DOHH2 (cell line): ENCODE results near the gene P2RY11.

Experiments used
- EZH2phosphoT487 ChIP-seq: fragments of 200-600 bp; sonication (generic); IDR thresholded peaks from 2 replicates; pipeline ENCODE4 v1.6.1; 2017; ENCODE audit warnings: borderline replicate concordance, mild to moderate bottlenecking, antibody characterized with exemption, low read length, moderate library complexity, mixed read lengths
- TF ChIP-seq, protein P1 (sequence below): fragments of 200-600 bp; sonication (generic); IDR thresholded peaks from one replicate; pipeline ENCODE4 v1.5.1; 2014; ENCODE audit warnings: antibody characterized with exemption, mild to moderate bottlenecking, low read depth, low read length; ENCODE audit not compliant: poor library complexity, severe bottlenecking

DNA sequence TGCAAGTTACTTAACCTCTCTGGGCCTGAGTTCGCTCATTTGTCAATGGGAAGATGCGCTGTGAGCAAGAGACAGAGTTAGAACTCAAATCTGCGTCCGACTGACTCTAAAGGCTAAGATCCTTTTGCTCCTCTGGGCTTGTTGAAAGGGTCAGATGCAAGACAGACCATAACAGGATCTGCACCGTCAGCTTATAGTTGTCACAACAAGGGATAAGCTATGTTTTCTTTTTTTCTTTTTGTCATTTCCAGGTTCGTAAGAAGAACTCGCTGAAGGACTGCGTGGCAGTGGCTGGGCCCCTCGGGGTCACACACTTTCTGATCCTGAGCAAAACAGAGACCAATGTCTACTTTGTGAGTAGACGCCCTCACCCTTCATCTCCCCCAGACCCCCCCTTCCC, 4.2 kb upstream of the P2RY11 start:
- TF ChIP-seq, protein P1, sequence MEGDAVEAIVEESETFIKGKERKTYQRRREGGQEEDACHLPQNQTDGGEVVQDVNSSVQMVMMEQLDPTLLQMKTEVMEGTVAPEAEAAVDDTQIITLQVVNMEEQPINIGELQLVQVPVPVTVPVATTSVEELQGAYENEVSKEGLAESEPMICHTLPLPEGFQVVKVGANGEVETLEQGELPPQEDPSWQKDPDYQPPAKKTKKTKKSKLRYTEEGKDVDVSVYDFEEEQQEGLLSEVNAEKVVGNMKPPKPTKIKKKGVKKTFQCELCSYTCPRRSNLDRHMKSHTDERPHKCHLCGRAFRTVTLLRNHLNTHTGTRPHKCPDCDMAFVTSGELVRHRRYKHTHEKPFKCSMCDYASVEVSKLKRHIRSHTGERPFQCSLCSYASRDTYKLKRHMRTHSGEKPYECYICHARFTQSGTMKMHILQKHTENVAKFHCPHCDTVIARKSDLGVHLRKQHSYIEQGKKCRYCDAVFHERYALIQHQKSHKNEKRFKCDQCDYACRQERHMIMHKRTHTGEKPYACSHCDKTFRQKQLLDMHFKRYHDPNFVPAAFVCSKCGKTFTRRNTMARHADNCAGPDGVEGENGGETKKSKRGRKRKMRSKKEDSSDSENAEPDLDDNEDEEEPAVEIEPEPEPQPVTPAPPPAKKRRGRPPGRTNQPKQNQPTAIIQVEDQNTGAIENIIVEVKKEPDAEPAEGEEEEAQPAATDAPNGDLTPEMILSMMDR, result no peak
- TF ChIP-seq EZH2phosphoT487, result no peak
